ENCODE results near the gene OR10G4. TPM values are rescaled to one million over a fixed set of nuclear protein-coding genes. Genes with fewer than 3 reads are reported as not detected.

The OR10G4 gene
- total RNA-seq, 2 donors from 2014 or later, result not detected

- ATAC-seq (replicated peaks in 1 of 2) (no peak), DNase-seq (no peak)
- H3K4me3 Mint-ChIP-seq, result no peak overlapping the region
- no peaks in the 10 kb centered on the region for H3K36me3 Mint-ChIP-seq (ENCODE audit: insufficient read depth in 2 of 2)
- H3K27me3 Mint-ChIP-seq (ENCODE audit: low read depth), result peaks cover 12% of the 10 kb centered on the region
- no peak overlapping the region for H3K27ac Mint-ChIP-seq
- H3K4me1 Mint-ChIP-seq (ENCODE audit: low read depth), result no peaks in the 10 kb centered on the region
- H3K9me3 Mint-ChIP-seq, result no peaks in the 10 kb centered on the region
Measured at GRCh38 chr11:124052966-124053365, 40.2 kb downstream of the OR10G4 start.

Other genes with a start within 250 kb of the OR10G4 start
- not detected for gene OR6M1, start 206.6 kb upstream of the OR10G4 start, total RNA-seq
- gene TMEM225, start 127.3 kb upstream of the OR10G4 start, total RNA-seq, result not detected
- not detected for gene OR8D4, start 110.8 kb upstream of the OR10G4 start, total RNA-seq
- not detected for gene OR4D5, start 73.4 kb upstream of the OR10G4 start, total RNA-seq
- gene OR6T1, start 69.2 kb upstream of the OR10G4 start, total RNA-seq, result not detected
- gene OR10S1, start 35.2 kb upstream of the OR10G4 start, total RNA-seq, result not detected
- gene OR10G6, start 17.8 kb upstream of the OR10G4 start, total RNA-seq, result not detected
- not detected for gene OR10G9, start 10.0 kb downstream of the OR10G4 start, total RNA-seq
- not detected for gene OR10G8, start 13.8 kb downstream of the OR10G4 start, total RNA-seq
- not detected for gene OR10G7, start 28.3 kb downstream of the OR10G4 start, total RNA-seq
- gene VWA5A, start 102.5 kb downstream of the OR10G4 start, total RNA-seq, result 10 to 100 TPM; 14.2 to 19.0 TPM
- not detected for gene OR10D3, start 170.3 kb downstream of the OR10G4 start, total RNA-seq
- gene OR8G1, start 228.1 kb downstream of the OR10G4 start, total RNA-seq, result not detected
- not detected for gene OR8G5, start 243.4 kb downstream of the OR10G4 start, total RNA-seq